ENCODE data around the gene C11orf54.
"Not testable (repeated sequence)": the region's sequence is repeated elsewhere in the genome, so short reads cannot be mapped to it uniquely, and the experiment has no call there.

C11orf54 gene

DNA sequence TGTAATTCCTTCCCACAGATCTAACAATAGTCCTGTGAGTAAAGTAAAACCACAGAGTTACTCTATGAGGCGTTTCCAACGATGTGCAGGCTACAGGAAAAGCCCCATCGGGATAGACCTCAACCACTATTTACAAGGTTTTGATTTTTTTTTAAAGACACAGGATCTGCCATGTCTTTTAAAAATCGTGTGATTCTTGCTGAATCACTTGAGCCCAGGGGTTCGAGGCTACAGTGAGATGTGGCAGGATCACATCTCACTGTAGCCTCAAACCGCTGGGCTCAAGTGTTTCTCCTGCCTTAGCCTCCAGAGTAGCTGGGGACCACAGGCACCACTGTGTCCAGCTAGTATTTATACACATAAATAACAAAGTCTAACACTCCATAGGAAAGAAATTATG lies 8.0 kb upstream of the C11orf54 start:
- DNase-seq (ENCODE audit: insufficient read length, low spot score) (no peak), FAIRE-seq (no peak)

DNA sequence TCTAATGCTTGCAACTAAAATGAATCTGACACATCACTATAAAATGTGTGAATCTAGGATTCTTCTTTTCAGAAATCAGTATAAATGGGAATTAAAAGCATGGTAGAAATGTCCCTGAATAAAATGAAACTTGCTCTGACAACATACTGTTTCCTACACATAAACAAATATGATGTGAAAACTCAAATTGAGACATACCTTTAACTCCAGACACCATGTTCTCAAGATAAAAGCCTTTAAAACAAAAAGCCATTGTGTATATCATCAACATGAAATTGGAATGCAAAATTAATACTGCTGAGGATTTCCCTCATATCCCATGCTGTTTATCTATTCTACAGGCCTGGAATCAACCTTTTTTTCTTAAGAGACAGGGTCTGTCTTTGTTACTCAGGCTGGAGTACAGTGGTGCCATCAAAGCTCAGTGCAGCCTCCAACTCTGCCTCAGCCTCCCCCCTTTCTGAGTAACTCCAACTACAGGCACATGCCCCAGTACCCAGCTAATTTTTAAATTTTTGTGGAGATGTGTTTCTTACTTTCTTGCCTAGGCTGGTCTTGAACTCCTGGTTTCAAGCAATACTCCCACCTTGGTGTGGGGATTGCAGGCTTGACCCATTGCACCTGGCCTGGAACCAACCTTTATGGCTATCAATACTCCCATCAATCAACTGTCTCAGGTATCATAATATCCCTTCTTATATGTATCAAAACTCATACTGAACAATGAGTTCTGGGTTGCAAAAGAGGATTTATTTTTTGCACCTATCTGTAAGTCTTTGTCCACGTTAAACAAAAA lies 6.8 kb upstream of the C11orf54 start:
- DNase-seq (ENCODE audit: insufficient read length, low spot score) (no peak), FAIRE-seq (no peak)

DNA sequence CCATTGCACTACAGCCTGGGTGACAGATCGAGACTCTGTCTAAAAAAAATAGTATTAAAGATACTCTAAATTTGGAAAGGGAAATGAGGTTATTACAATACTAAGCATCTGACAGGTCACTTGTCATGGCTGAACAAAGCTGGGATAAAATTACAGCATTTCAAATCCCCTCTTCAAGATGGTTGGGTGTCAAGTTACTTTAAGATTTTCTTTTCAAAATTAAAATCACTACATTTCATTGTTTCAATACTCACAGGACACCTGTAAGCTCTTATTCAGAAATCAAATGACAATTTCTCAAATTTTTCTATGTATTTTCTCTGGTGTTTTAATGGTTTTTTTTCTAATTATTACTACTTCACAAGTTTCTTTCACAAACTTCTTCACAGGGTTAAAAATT lies 5.8 kb upstream of the C11orf54 start:
- no peak for FAIRE-seq
- no peak for DNase-seq (ENCODE audit: insufficient read length, low spot score)

DNA sequence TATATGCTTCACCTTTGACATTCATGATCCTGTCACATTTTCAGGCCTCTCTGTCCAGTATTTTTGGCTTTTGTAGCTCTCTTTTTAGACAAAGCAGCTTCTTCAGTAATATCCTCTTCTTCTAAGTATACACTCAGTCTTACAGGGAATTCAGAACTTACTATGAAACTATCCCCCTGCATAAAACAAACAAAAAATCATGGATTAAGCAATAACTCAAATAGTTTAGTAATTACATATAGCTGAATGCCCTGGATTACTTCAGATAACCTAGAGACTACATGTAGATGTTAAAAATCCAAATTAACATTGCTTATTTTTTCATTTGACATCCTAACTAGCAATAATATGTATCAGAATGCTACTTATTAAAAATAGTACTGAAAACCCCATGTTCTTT lies 5.3 kb upstream of the C11orf54 start:
- no peak for FAIRE-seq

DNA sequence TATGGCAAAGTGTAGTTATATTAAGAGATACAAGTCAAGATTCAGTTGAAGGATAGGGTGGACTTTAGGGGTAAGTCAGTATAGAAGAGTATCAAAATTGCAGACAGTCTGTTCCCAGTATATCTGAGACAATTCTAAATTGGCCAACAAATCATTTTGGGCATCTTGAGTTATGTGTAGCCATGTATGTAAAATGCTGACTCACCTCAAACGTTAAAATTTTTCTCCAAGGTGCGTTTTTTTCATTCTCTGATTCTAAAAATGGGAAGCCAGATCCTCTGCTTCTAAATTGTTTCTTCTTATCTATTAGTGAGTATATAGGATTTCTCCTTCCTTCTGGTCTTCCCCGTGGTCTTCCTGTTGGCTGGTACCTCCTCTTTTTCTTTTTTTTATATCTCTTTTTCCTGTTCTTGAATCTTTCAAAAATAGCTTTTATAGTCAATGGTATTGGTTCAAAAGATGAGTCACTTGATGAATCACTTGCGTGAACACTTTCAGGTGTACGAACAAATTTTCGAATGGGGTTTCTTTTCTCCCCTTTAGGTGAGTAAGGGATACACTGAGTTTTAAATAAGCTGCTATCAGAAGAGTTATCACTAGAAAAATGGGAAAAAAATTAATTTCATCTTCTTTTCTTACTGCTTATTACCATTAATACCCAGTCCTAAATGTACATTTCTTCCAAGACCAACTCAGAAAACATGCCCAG lies 3.4 kb upstream of the C11orf54 start:
- no peak for FAIRE-seq

More for the DNA sequence above, 5.3 kb upstream of the C11orf54 start:
- DNase-seq (ENCODE audit: insufficient read length, low spot score): no peak

DNA sequence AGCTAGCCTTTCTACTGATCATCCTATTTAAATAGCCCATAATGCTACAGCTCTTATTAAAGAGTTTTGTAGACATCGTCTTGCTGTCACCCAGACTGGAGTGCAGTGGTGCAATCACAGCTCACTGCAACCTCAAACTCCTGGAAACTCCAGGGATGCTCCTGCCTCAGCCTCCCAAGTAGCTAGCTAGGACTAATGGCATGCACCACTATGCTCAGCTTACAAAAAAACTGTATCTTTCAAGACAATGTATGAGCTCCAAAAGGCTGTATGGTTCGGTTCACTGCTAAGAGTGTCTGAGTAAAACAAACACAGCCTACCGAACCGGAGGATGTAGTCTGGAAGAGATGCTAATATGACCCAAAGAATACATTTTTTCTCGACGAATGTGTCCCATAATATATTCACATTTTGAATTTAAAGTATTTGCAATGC lies 2.8 kb upstream of the C11orf54 start:
- DNase-seq (ENCODE audit: insufficient read length, low spot score) (no peak), FAIRE-seq (no peak)

More for the DNA sequence above, 3.4 kb upstream of the C11orf54 start:
- DNase-seq (ENCODE audit: insufficient read length, low spot score): no peak

DNA sequence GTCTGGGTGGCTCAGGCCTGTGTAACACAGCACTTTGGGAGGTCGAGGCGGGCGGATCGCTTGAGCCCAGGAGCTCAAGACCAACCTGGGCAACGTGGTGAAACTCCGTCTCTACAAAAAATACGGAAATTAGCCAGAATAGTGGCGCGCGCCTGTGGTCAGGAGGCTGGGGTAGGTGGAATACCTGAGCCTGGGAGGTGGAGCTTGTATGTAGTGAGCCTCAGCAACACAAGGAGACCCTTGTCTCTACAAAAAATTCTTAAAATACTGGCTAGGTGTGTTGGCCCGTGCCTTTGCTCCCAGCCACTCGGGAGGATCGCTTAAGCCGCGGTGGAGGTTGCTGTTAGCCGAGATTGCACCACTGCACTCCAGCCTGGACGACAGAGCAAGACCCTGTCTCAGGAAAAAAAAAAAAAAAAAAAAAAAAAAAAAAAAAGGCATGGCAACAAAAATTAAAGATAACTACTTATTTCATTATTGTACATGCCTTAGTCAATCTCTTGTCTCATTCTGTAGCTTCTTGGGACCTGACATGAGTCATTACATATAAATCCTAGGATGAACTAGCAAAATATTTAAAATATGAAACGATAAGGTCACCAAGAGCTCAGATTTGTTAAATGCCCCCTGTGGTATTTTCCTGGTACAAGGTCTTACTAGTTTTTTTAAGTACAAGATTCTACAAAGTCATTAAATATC lies 1.3 kb upstream of the C11orf54 start:
- DNase-seq (ENCODE audit: insufficient read length, low spot score): peak; percentile 30

DNA sequence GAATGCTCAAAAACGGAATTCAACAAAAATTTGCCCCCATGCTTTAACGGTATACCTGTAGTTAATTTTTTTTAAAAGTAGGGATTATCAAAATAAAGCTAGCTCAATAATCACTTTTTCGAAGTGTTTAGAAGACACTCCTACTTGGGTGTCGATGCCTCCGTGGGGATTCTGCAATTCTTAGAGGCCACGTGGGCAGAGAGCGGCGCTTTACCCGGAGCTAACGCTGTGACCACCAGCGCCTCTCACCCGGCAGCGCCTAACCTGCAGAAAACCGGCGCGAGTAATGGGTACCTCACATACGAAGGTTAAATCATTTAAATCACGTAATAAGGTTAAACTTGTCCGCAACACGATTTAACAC lies 760 bp upstream of the C11orf54 start:
- FAIRE-seq (no peak), DNase-seq (ENCODE audit: insufficient read length, low spot score) (peak; percentile 37)

More for the DNA sequence above, 1.3 kb upstream of the C11orf54 start:
- FAIRE-seq: no peak

DNA sequence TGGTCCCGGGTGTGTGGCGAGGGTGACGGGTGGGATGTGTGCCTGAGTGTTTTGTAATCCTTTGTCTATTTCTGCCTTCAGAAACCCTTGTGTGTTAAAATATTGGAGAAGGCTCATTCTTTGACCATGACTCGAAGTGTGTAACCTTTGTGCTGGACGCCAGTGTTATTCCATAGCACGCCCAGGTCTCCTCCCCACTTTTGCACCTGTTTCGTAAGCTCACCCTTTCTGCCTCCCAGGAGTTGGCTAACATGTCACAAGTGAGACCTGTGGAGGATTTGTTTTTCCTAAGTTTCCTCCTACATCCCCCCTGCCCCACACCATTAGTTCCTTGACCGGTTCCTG lies 382 bp downstream of the C11orf54 start:
- peak; percentile 54 for DNase-seq (ENCODE audit: insufficient read length, low spot score)
- no peak for FAIRE-seq

DNA sequence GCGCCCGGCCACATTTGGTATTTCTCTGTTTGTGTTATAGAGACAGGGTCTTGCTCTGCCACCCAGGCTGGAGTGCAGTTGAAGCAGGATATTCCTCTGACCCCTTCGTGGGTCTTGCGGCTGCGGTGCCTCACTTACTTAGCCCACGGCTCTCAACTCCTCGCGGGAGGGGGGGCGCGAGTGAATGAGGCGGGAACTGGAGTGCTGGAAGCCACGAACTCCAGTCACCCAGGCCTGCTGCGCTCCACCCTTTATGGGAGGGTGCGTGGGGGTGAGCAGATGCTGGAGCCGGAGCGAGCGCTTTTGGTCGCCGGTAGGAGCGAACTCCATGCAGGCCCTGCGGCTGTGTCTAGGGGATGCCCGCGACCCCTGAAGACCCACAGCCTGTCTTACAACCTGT lies 1.8 kb downstream of the C11orf54 start:
- no peak for DNase-seq (ENCODE audit: insufficient read length, low spot score)
- FAIRE-seq: no peak

DNA sequence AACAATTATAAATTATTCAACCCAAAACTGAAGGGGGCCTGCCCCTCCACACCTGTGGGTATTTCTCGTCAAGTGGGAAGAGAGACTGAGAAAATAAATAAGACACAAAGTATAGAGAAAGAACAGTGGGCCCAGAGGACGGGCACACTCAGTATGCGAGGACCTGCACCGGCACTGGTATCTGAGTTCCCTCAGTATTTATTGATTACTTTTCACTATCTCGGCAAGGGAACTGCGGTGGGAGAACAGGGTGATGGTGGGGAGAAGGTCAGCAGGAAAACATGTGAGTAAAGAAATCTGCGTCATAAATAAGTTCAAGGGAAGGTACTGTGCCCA lies 3.2 kb downstream of the C11orf54 start:
- FAIRE-seq: no peak
- DNase-seq (ENCODE audit: insufficient read length, low spot score): no peak

DNA sequence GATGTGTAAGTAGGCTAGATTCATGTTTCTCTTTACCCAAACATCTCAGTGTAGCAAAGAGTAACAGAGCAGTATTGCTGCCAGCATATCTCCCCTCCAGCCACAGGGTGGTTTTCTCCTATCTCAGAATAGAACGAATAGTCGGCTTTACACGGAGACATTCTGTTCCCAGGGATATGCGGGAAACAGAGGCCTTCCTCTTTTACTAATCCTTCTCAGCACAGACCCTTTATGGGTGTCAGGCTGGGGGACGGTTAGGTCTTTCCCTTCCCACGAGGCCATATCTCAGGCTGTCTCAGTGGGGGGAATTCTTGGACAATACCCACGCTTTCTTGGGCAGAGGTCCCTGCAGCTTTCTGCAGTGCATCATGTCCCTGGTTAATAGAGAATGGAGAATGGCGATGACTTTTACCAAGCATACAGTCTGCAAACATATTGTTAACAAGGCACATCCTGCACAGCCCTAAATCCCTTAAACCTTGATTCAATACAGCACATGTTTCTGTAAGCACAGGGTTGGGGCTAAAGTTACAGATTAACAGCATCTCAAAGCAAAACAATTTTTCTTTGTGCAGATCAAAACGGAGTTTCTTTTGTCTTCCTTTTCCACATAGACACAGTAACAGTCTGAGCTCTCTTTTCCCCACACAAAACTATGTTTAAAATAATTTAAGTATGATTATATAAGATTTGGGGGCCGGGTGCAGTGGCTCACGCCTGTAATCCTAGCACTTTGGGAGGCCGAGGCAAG lies 3.7 kb downstream of the C11orf54 start:
- not testable (repeated sequence) for FAIRE-seq; DNase-seq (ENCODE audit: insufficient read length, low spot score)

DNA sequence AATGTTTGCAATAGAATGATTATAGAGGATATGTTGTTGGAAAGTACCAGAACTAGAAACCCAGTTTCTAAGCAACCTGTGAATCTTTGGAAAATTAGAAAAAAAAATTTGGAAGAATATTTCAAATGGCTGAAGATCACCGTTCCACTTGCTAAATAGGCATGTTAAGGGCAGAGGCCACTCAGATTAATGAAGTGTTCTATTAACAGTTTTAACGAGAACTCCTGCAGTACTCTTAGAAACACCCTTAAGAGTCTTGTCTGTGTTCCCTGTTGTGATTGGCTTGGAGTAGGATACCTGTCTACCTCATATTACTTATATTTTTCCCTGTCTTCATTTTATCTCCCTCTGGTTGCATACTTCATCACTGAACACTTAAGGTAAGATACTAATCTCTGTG lies 4.6 kb downstream of the C11orf54 start:
- no peak for DNase-seq (ENCODE audit: insufficient read length, low spot score)
- FAIRE-seq: no peak

DNA sequence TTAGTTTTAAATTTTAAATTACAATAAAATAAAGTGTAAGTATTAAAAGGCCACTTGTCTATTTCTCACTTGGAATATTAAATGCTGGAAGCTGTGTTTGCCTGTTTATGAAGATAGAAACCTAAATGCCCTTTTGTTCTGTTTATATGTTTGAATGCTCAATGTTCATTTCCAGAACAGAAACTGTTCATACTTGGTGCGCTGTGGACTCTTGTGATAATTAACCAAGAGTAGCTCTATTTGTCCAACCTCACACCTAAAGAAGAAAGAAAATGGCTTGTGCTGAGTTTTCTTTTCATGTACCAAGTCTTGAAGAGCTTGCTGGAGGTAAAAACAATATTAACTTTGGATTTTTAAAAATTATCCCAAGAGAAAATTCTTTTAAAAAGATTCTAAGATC lies 5.7 kb downstream of the C11orf54 start:
- FAIRE-seq (no peak), DNase-seq (ENCODE audit: insufficient read length, low spot score) (no peak)

DNA sequence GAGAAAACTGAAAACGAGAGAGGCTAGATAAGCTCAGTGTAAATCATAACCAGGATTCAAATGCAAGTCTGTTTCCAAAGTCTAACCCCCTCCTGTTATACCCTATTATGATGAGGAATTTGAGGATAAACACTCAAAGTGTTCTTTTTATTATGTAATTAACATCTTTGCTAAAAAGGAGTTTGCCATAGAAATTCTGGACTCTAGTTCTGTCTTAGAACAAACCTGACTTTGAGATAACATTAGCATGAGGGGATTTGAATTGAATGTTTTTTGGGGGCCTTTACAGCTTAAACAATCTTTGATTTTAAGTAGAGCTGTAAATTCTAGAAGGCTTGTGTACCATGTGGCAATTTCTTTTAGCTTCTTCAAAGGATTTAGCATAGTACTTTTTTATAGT lies 9.5 kb downstream of the C11orf54 start:
- FAIRE-seq (no peak), DNase-seq (ENCODE audit: insufficient read length, low spot score) (no peak)

DNA sequence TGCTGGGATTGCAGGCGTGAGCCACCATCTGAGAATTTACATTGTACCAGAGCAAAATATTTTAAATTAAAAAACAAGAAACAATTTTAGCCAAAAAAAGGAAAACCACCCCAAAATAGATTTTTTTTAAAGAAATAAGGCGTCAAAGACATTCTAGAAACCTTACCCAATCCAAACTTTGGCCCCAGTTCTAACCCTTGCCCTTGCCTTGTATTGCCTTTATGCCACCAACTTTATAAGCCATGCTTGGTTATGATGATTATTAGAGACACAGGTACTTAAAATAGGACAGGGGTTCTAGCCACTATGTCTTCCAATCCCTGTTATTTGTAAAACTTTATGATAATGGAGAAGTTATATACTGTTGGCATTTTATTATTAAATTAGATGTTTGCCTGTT lies 11.8 kb downstream of the C11orf54 start:
- FAIRE-seq (no peak), DNase-seq (ENCODE audit: insufficient read length, low spot score) (no peak)

DNA sequence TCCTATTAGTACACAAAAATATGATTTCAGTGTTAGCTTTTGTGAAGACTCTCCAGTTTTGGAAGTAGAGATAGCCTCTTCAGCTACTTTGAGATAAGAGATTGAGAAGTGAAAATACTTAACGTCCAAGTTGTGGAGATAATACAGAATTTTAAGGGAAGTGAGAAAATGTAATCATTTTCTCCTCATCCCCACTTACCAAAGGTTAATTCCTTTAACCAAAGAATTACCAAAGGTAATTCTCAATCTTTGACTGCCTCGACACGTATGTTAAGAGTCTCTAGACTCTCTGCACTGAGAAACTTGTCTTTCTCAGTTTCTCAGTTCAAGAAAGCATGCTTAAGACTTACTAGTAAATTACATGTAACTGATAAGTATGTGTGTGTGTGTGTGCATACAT lies 15.3 kb downstream of the C11orf54 start:
- FAIRE-seq: no peak
- no peak for DNase-seq (ENCODE audit: insufficient read length, low spot score)

DNA sequence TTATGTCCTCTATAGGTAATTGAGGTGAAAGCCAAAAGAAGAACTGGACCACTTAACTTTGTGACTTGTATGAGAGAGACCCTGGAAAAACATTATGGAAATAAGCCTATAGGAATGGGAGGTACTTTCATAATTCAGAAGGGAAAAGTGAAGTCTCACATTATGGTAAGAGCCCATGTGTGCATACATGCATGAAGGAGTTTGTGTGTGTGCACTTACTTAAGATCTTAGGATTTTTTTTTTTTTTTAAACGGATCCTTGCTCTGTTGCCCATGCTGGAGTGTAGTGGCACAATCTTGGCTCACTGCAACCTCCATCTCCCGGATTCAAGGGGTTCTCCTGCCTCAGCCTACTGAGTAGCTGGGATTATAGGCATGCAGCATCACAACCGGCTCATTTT lies 15.8 kb downstream of the C11orf54 start:
- no peak for DNase-seq (ENCODE audit: insufficient read length, low spot score)
- FAIRE-seq: no peak

DNA sequence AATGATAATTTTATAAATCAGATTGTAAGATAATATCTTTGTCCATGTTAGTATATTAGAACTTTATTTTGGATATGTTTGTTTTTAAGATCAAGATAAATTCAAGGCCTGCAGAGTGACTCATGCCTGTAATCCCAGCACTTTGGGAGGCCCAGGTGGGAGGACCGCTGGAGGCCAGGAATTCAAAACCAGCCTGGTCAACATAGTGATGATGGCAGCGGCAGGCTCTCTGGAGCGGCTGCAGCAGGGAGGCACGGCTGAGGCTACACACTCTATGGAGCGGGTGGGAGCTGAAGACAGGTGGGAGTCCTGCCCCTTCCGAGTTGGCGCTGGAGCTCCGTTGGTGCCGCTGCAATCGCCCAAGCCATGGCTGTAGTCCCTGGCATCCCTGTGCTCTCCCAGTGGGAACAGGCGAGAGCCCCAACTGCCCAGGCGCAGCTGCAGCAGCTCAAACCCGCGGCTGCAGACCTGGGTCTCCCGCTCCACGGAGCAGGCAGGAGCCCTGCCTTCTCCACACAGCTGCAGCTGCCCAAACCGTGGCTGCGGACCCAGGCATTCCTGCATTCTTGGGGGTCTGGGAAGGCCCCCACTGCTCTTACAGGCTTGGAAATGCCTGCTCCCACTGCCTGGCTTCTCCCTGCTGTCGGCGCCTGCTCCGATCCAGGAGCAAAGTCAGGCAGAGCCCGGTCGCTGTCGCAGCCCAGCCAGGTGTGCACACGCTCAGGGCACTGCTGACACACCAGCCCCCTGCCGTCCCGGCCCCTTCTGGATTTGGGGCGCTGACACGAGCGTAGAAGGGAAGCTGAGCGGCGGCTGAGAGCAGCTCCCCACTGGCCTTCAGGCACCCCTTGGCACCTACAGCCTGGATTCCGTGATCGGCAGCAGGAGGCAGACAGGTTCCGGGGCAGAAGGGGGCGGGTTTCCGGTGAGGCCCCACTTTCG lies 16.7 kb downstream of the C11orf54 start:
- DNase-seq (ENCODE audit: insufficient read length, low spot score) (no peak), FAIRE-seq (no peak)

DNA sequence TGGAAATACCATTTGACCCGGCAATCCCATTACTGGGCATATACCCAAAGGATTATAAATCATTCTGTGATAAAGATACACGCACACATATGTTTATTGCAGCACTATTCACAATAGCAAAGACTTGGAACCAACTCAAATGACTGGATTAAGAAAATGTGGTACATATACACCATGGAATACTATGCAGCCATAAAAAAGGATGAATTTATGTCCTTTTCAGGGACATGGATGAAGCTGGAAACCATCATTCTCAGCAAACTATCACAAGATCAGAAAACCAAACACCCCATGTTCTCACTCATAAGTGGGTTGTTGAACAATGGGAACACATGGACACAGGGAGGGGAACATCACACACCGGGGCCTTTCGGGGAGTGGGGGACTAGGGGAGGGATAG lies 17.7 kb downstream of the C11orf54 start:
- not testable (repeated sequence) for FAIRE-seq; DNase-seq (ENCODE audit: insufficient read length, low spot score)

Measured in HTR-8/SVneo (cell line).